Endothelial cell of umbilical vein (primary cell): ENCODE data around the gene E2F4. TPM values are rescaled to one million over a fixed set of nuclear protein-coding genes. Genes with fewer than 3 reads are reported as not detected.

Source experiments
- BruUV-seq: library from RNA; stranded (reverse); fragments of 400-500 nt; replicated peaks from 2 replicates; lab custom pipeline; 2021; lab: Mats Ljungman, UMichigan
- CTCF ChIA-PET: fragments of 300-600, 350-600 bp; sonication (Branson Sonifier 250); formaldehyde crosslinking; loops from one replicate; lab custom pipeline; 2021; ENCODE audit warnings: antibody characterized with exemption, inconsistent platforms; lab: Charles Lee
- POLR2A ChIA-PET: fragments of 300-600, 350-600 bp; sonication (Branson Sonifier 250); formaldehyde crosslinking; loops from one replicate; lab custom pipeline; 2021; ENCODE audit warnings: antibody characterized with exemption, inconsistent platforms; lab: Charles Lee
- DNase-seq: peaks from one replicate; pipeline ENCODE4 v3.0.0-alpha.2; 2011; ENCODE audit warnings: low read depth, low spot score
- FAIRE-seq: peaks from 2 replicates; lab custom pipeline; 2011; peaks lifted over from hg19 to GRCh38; lab: Jason Lieb, UNC
- H2AFZ ChIP-seq: 2 replicates; pipeline ENCODE4 v1.6.0; 2012; ENCODE audit warnings: low read depth, low read length, control low read depth, inconsistent platforms
- H3K27ac ChIP-seq: 2 replicates; pipeline ENCODE4 v1.5.1; 2011; ENCODE audit warnings: low read depth, mild to moderate bottlenecking, control low read depth, low read length, moderate library complexity; ENCODE audit not compliant: insufficient read depth
- H3K27me3 ChIP-seq, 2 experiments: 2 replicates each; pipeline versions ENCODE4 v1.6.0 to v1.6.1; 2011; ENCODE audit warnings: low read length in 2 of 2, mixed read lengths in 1 of 2; ENCODE audit not compliant: control insufficient read depth in 2 of 2, insufficient read depth in 2 of 2
- H3K36me3 ChIP-seq, 2 experiments: 2 replicates in 1 of 2; 3 replicates in 1 of 2; pipeline ENCODE4 v1.5.1; 2011; ENCODE audit warnings: low read length in 2 of 2, mild to moderate bottlenecking in 1 of 2, moderate library complexity in 1 of 2; ENCODE audit not compliant: control insufficient read depth in 2 of 2, insufficient read depth in 2 of 2; ENCODE audit errors: extremely low read depth in 1 of 2
- H3K4me1 ChIP-seq: 3 replicates; pipeline ENCODE4 v1.5.1; 2011; ENCODE audit warnings: mild to moderate bottlenecking, low read length; ENCODE audit not compliant: control insufficient read depth, insufficient read depth; ENCODE audit errors: extremely low read depth
- H3K4me2 ChIP-seq: 2 replicates; pipeline ENCODE4 v1.6.1; 2011; ENCODE audit warnings: low read length, control low read depth, mixed read lengths; ENCODE audit not compliant: insufficient read depth
- H3K4me3 ChIP-seq, 3 experiments: fragments of 200-600 bp in 1 of 3; sonication (generic), shearing (Covaris generic) in 1 of 3; replicated peaks in 1 of 3; 2 replicates each; pipeline ENCODE4 v1.5.1; 2011 to 2016; ENCODE audit warnings: control low read depth in 3 of 3, low read length in 3 of 3, mild to moderate bottlenecking in 2 of 3, inconsistent platforms in 1 of 3, low read depth in 1 of 3, moderate library complexity in 1 of 3; ENCODE audit not compliant: insufficient read depth in 1 of 3
- H3K79me2 ChIP-seq: 2 replicates; pipeline ENCODE4 v1.6.0; 2012; ENCODE audit warnings: low read length, inconsistent platforms; ENCODE audit not compliant: control insufficient read depth, insufficient read depth
- H3K9ac ChIP-seq: replicated peaks from 2 replicates; pipeline ENCODE3; 2011; ENCODE audit warnings: low read length, control low read depth; ENCODE audit not compliant: insufficient read depth; ENCODE audit errors: extremely low read depth
- H3K9me1 ChIP-seq: replicated peaks from 3 replicates; pipeline ENCODE4 v1.6.0; 2011; ENCODE audit warnings: mild to moderate bottlenecking, low read length; ENCODE audit not compliant: control insufficient read depth, insufficient read depth; ENCODE audit errors: extremely low read depth
- H3K9me3 ChIP-seq: replicated peaks from 2 replicates; pipeline ENCODE4 v1.5.1; 2012; ENCODE audit warnings: low read length, inconsistent platforms; ENCODE audit not compliant: control insufficient read depth, insufficient read depth
- H4K20me1 ChIP-seq: replicated peaks from 2 replicates; pipeline ENCODE3; 2011; ENCODE audit warnings: mild to moderate bottlenecking, low read length; ENCODE audit not compliant: control insufficient read depth, insufficient read depth; ENCODE audit errors: extremely low read depth
- CTCF ChIP-seq, 2 donors: IDR thresholded peaks; 1 replicate in 1 of 2; 2 replicates in 1 of 2; pipeline ENCODE4 v1.5.1; 2011; ENCODE audit warnings: low read length in 2 of 2, mild to moderate bottlenecking in 2 of 2, moderate library complexity in 2 of 2, control low read depth in 1 of 2, inconsistent platforms in 1 of 2, low read depth in 1 of 2; ENCODE audit not compliant: insufficient read depth in 1 of 2; ENCODE audit errors: extremely low read depth in 1 of 2
- EZH2 ChIP-seq: IDR thresholded peaks from 2 replicates; pipeline ENCODE4 v1.6.1; 2012; ENCODE audit warnings: borderline replicate concordance, low read depth, mild to moderate bottlenecking, moderate library complexity, low read length, inconsistent platforms; ENCODE audit not compliant: severe bottlenecking
- FOS ChIP-seq: IDR thresholded peaks from 2 replicates; pipeline ENCODE4 v1.6.1; 2011; ENCODE audit warnings: mild to moderate bottlenecking, low read length, moderate library complexity, borderline replicate concordance; ENCODE audit not compliant: insufficient read depth
- GATA2 ChIP-seq: IDR thresholded peaks from 2 replicates; pipeline ENCODE4 v1.7.0; 2011; ENCODE audit warnings: low read depth, mild to moderate bottlenecking, moderate library complexity, mixed read lengths, low read length; ENCODE audit not compliant: insufficient read length, insufficient read depth
- JUN ChIP-seq: IDR thresholded peaks from 2 replicates; pipeline ENCODE4 v1.6.1; 2011; ENCODE audit warnings: borderline replicate concordance, low read depth; ENCODE audit not compliant: insufficient read length, insufficient read depth
- MAX ChIP-seq: IDR thresholded peaks from 2 replicates; pipeline ENCODE4 v1.6.1; 2011; ENCODE audit not compliant: insufficient read depth, insufficient read length
- POLR2A ChIP-seq: IDR thresholded peaks from 2 replicates; pipeline ENCODE4 v1.6.1; 2012; ENCODE audit warnings: low read depth, mild to moderate bottlenecking, control low read depth, low read length
- POLR2AphosphoS5 ChIP-seq: IDR thresholded peaks from 2 replicates; pipeline ENCODE4 v1.6.1; 2012; ENCODE audit warnings: low read depth, mild to moderate bottlenecking, control low read depth, low read length, moderate library complexity; ENCODE audit not compliant: insufficient read depth
- dilution Hi-C: fragments of 300-500 bp; cut with MboI; formaldehyde crosslinking; loops from one replicate; pipeline ENCODE4 v1.15.0; 2019; ENCODE audit warnings: low sequenced_read_pairs; ENCODE audit not compliant: extremely low pct_ligation_motif_present
- intact Hi-C: fragments of 100-400 bp; cut with micrococcal nuclease; formaldehyde crosslinking; loops from one replicate; pipeline ENCODE4 v1.10.0; 2022
- polyA plus RNA-seq, 4 experiments: library from polyadenylated mRNA; depleted of rRNA in 3 of 4; stranded (reverse) in 3 of 4; unstranded in 1 of 4; fragments of >200 nt; gene quantifications; 2 replicates each; pipeline versions ENCODE4 v1.2.1 to v1.2.3, GENCODE V29; 2011 to 2012; ENCODE audit warnings: missing spikeins in 1 of 4
- total RNA-seq: library from RNA; stranded (reverse); gene quantifications from 2 replicates; pipeline ENCODE4 v1.2.3, GENCODE V29; 2021

E2F4 gene
- total and polyA plus RNA-seq, 2 donors (not counting 3 experiments of a cell fraction or from before 2014, with no cell fraction given) = 112 to 168 TPM

DNA sequence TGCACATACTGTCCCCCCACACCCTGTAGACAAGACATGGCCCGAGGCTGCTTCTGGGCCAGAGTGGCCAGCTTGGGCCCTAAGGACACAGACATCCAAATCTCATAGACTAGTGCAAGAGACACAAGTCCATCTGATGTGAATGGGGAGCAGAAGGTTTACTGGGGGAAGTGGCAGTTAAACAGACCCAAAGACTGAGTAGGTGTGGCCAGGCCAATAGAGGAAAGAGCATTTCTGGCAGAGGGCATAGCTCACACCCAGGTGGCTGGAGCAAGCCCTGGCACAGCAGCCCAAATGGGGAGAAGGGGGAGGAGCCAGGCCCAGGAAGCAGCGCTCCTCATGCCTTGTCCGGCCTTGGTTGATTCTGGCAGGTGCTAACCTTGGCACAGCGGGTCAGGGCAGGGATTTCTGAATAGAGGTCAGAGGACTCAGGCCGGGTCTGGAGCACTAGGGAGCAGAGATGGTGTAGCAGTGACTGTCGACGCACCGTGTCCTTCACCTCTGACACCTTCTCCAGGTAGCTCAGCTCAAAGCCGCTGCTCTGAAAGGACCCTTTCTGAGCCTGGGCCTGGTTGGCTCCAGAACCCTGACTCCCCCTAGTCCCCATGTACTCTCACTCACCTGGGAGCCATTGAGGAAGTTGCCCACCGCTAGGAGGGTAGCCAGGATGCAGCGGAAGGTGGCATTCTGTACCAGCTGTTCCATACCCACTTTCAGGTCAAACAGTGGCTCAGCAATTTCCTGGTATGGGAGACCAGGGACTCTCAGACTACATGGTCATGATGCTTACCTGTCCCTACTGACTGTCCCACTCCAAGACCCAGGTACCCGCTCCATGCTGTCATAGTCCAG is 39.1 kb downstream of the E2F4 start:
- FAIRE-seq = no peak
- Histone ChIP-seq H3K36me3 (peaks cover 16 to 60% of the 10 kb centered on the region in 2 experiments), H3K27me3 (no peaks in the 10 kb centered on the region), H3K9me3 (no peaks in the 10 kb centered on the region), H3K27ac (no peak overlapping the region), H4K20me1 (no peaks in the 10 kb centered on the region), H3K4me1 (peaks cover 11% of the 10 kb centered on the region), H3K4me3 (no peak overlapping the region), H3K4me2 (no peak overlapping the region), H3K9me1 (no peaks in the 10 kb centered on the region), H3K9ac (no peak overlapping the region), H3K79me2 (peaks cover 11% of the 10 kb centered on the region), H2AFZ (no peak overlapping the region)
- dilution Hi-C loops = no loop called here
- intact Hi-C loops = no loop called here
- ChIA-PET POLR2A (interaction anchor here (1.5 kb wide), 1 partner anchor 13 kb away, joined by 5 read pairs; no protein-coding TSS in a partner anchor), CTCF (interaction anchor here (1.7 kb wide), 1 partner anchor 20 kb away, joined by 3 read pairs; no protein-coding TSS in a partner anchor)
- peak; percentile 18 for TF ChIP-seq POLR2AphosphoS5
- TF ChIP-seq MAX = no peak
- TF ChIP-seq GATA2 = no peak
- no peak for TF ChIP-seq FOS
- no peak for TF ChIP-seq CTCF (IDR thresholded peaks at IDR 0.05; ENCODE audit: extremely low read depth in 1 of 2, insufficient read depth in 1 of 2, low read depth in 1 of 2, low read length in 2 of 2)
- no peak for TF ChIP-seq EZH2
- no peak for TF ChIP-seq JUN
- no peak for TF ChIP-seq POLR2A
- no TSS peak for BruUV-seq
- no peak for DNase-seq
